Stomach (tissue), 9 donors: Measurements from ENCODE around the gene ZSCAN5A. TPM values are rescaled to one million over a fixed set of nuclear protein-coding genes. Genes with fewer than 3 reads are reported as not detected.

Experiments
- DNase-seq, 2 donors: peaks; one replicate each; pipeline versions ENCODE4 v3.0.0 to v3.0.0-alpha.2; 2013 to 2019
- H3K27ac ChIP-seq, 5 donors: fragments of 200-600 bp in 4 of 5; sonication (generic) in 4 of 5; one replicate each; pipeline ENCODE4 v1.5.1; 2013 to 2019; ENCODE audit warnings: mild to moderate bottlenecking in 1 of 5, moderate library complexity in 1 of 5
- H3K27me3 ChIP-seq, 3 donors: fragments of 200-600 bp; sonication (generic); one replicate each; pipeline ENCODE4 v1.5.1; 2017 to 2019; ENCODE audit warnings: mixed run types in 1 of 3
- H3K36me3 ChIP-seq, 4 donors: fragments of 200-600 bp; sonication (generic); 1 replicate in 3 of 4; 2 replicates in 1 of 4; pipeline ENCODE4 v1.5.1; 2016 to 2019
- H3K4me1 ChIP-seq, 4 donors: fragments of 200-600 bp; sonication (generic); one replicate each; pipeline ENCODE4 v1.5.1; 2016 to 2019
- H3K4me3 ChIP-seq, 4 donors: fragments of 200-600 bp; sonication (generic) in 3 of 4; one replicate each; pipeline ENCODE4 v1.5.1; 2016 to 2019; ENCODE audit warnings: mild to moderate bottlenecking in 1 of 4
- H3K9me3 ChIP-seq, 4 donors: fragments of 200-600 bp; sonication (generic); one replicate each; pipeline ENCODE4 v1.5.1; 2016 to 2019
- CTCF ChIP-seq, 7 experiments: fragments of 450-650 bp in 4 of 7; fragments of 200-600 bp in 3 of 7; sonication (generic) in 3 of 7; IDR thresholded peaks; one replicate each; pipeline ENCODE4 v1.5.1; 2016 to 2019; ENCODE audit warnings: antibody characterized with exemption in 7 of 7, control low read depth in 2 of 7, mild to moderate bottlenecking in 1 of 7
- EP300 ChIP-seq: sonication (generic); formaldehyde crosslinking; IDR thresholded peaks from one replicate; pipeline ENCODE4 v1.6.1; 2017; ENCODE audit warnings: antibody characterized with exemption
- POLR2A ChIP-seq, 4 donors: fragments of 450-650 bp; IDR thresholded peaks; one replicate each; pipeline ENCODE4 v1.6.1; 2016; ENCODE audit warnings: antibody characterized with exemption in 4 of 4, control low read depth in 2 of 4, mild to moderate bottlenecking in 1 of 4, moderate library complexity in 1 of 4
- POLR2AphosphoS5 ChIP-seq, 3 donors: sonication (generic); formaldehyde crosslinking; IDR thresholded peaks; one replicate each; pipeline ENCODE4 v1.6.1; 2016; ENCODE audit warnings: antibody characterized with exemption in 3 of 3
- WGBS, 5 donors: extraction: QIAGEN DNeasy Blood & Tissue Kit in 3 of 5; methylation state at CpG; one replicate each; pipeline versions ENCODE4 v1.1.5 to v1.1.7; 2013 to 2018; 5-methylcytosine and 5-hydroxymethylcytosine counted together
- intact Hi-C: fragments of 100-400 bp; cut with DNase I; formaldehyde crosslinking; loops from one replicate; pipeline ENCODE4 v1.15.1; 2023; ENCODE audit warnings: low total_unique reads
- polyA plus RNA-seq, 3 donors: library from polyadenylated mRNA; stranded (reverse); fragments of 200-250 nt; gene quantifications; one replicate each; pipeline ENCODE4 v1.2.3, GENCODE V29; 2013
- total RNA-seq, 5 donors: library from RNA; depleted of rRNA; stranded (reverse); fragments of >200 nt; gene quantifications; one replicate each; pipeline versions ENCODE4 v1.1.0 to v1.2.3, GENCODE V29; 2014 to 2016
- donor health status: healthy with polysubstance abuse.
- donor health status: Bipolar disorder and iron deficiency.
- donor health status: healthy.

ZSCAN5A gene
- total and polyA plus RNA-seq, 8 donors = 0.89 to 21.6 (median 3.7) TPM; not detected in 1

- no peak for DNase-seq
- Histone ChIP-seq H3K4me1 (no peaks in the 10 kb centered on the region), H3K9me3 (no peaks in the 10 kb centered on the region), H3K36me3 (peaks cover 3 to 68% (median 53%) of the 10 kb centered on the region in 4 donors), H3K4me3 (no peak overlapping the region), H3K27ac (no peak overlapping the region), H3K27me3 (no peaks in the 10 kb centered on the region)
- TF ChIP-seq CTCF (IDR thresholded peaks at IDR 0.05) (no peak), POLR2A (IDR thresholded peaks at IDR 0.05) (no peak), EP300 (no peak), POLR2AphosphoS5 (IDR thresholded peaks at IDR 0.05) (no peak)
- intact Hi-C loops = no loop called here
- 74 to 86% (median 83%) methylated on average over 4 of the region's 4 CpGs for WGBS, 5 donors
Measured at GRCh38 chr19:56294549-56294948, 20.1 kb downstream of the ZSCAN5A start.

DNA sequence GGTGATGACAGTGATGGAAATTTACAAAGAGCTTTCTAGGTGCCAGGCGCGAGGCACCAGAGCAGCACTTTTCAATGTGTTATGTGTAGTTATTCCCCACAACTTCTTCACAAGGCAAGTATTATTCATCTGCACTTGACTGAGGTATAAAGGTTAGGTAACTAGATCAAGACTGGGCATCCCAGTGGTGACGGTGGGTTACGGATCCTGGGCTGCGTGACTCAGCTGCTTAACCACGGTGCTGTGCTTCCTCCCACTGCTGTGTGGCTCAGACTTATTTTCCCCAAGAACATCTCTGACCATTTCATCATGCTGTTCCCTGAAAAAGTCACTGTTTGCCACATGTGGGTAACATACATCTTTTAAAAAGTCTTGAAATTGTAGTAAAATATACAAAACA lies 22.8 kb downstream of the ZSCAN5A start:
- Histone ChIP-seq H3K4me1 (no peaks in the 10 kb centered on the region), H3K9me3 (no peaks in the 10 kb centered on the region), H3K36me3 (peaks cover 3 to 63% (median 53%) of the 10 kb centered on the region in 4 donors), H3K4me3 (no peak overlapping the region), H3K27ac (no peak overlapping the region), H3K27me3 (no peaks in the 10 kb centered on the region)
- intact Hi-C loops = no loop called here
- TF ChIP-seq EP300 (no peak), CTCF (IDR thresholded peaks at IDR 0.05) (no peak), POLR2A (IDR thresholded peaks at IDR 0.05) (no peak), POLR2AphosphoS5 (IDR thresholded peaks at IDR 0.05) (no peak)
- WGBS, 5 donors = 87 to 95% (median 91%) methylated on average over 6 of the region's 6 CpGs
- DNase-seq = no peak

DNA sequence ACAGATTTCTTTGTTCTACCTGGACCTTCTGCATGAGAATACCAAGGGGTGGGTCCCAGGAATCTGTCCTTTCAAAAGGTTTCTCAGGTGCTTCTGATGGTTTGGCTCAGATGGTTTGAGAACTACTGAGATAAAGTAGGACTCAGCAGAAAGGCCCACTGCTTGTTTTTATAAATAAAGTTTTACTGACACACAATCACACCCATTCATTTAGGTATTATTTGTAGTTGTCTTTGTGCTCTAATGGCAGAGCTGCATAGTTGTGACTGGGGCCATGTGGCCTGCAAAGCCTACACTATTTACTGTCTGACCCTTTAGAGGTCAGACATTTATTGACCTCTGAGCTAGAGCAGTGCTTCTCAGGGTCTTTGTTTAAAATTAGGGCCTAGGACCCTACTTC lies 24.5 kb downstream of the ZSCAN5A start:
- intact Hi-C loops = no loop called here
- H3K27me3 ChIP-seq = no peaks in the 10 kb centered on the region
- peaks cover 0 to 45% (median 36%) of the 10 kb centered on the region in 4 donors for H3K36me3 ChIP-seq
- no peaks in the 10 kb centered on the region for H3K9me3 ChIP-seq
- H3K4me3 ChIP-seq = no peak overlapping the region
- H3K4me1 ChIP-seq = no peaks in the 10 kb centered on the region
- no peak for DNase-seq
- H3K27ac ChIP-seq = no peak overlapping the region
- TF ChIP-seq POLR2A (IDR thresholded peaks at IDR 0.05) (no peak), EP300 (no peak), POLR2AphosphoS5 (IDR thresholded peaks at IDR 0.05) (no peak), CTCF (IDR thresholded peaks at IDR 0.05) (no peak)

DNA sequence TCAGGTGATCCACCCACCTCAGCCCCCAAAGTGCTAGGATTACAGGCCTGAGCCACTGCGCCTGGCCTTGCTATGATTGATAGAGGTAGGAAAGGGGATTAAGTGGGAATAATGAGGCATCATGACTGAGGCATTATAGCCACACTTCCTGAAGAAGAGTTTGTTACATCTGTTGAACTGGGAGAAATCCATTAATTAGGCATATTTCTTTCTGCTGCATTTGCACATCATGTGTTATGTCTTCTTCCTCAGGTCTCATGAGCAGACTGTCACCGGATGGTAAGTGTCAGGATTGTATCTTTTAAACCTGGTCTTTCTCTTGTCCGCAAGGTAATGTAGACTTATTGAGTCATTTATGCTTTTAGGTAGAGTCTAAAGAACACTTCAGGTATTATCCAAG lies 29.9 kb downstream of the ZSCAN5A start:
- no peak overlapping the region for H3K4me3 ChIP-seq
- no peaks in the 10 kb centered on the region for H3K9me3 ChIP-seq
- peaks cover 0 to 22% (median 8%) of the 10 kb centered on the region in 4 donors for H3K36me3 ChIP-seq
- H3K27me3 ChIP-seq = no peaks in the 10 kb centered on the region
- intact Hi-C loops = no loop called here
- no peak for DNase-seq
- TF ChIP-seq POLR2A (IDR thresholded peaks at IDR 0.05) = no peak
- TF ChIP-seq POLR2AphosphoS5 (IDR thresholded peaks at IDR 0.05) = no peak
- TF ChIP-seq EP300 = no peak
- TF ChIP-seq CTCF (IDR thresholded peaks at IDR 0.05) = no peak
- WGBS, 5 donors = 94 to 99% (median 97%) methylated on average over 3 of the region's 3 CpGs
- H3K27ac ChIP-seq = no peak overlapping the region
- H3K4me1 ChIP-seq = no peaks in the 10 kb centered on the region
